B cell (primary cell): ENCODE results near the gene TUBA3D. TPM values are rescaled to one million over a fixed set of nuclear protein-coding genes. Genes with fewer than 3 reads are reported as not detected.
"Not testable (repeated sequence)": the region's sequence is repeated elsewhere in the genome, so short reads cannot be mapped to it uniquely, and the experiment has no call there.

Experiments used
- ATAC-seq: fragments of 200-7000 bp; cut with Tn5 transposase; one replicate; pipeline ENCODE4 v1.10.0; 2021; ENCODE audit warnings: low read depth, mild to moderate bottlenecking, moderate number of reproducible peaks, moderate library complexity
- CTCF ChIA-PET: fragments of 350-600 bp; sonication (Branson Sonifier 250); formaldehyde crosslinking; loops from one replicate; lab custom pipeline; 2021; ENCODE audit warnings: antibody characterized with exemption, inconsistent platforms; lab: Charles Lee
- POLR2A ChIA-PET: fragments of 350-600 bp; sonication (Branson Sonifier 250); formaldehyde crosslinking; loops from one replicate; lab custom pipeline; 2021; ENCODE audit warnings: antibody characterized with exemption; lab: Charles Lee
- DNase-seq: peaks from one replicate; pipeline ENCODE4 v3.0.0; 2013
- H2AFZ ChIP-seq: 2 replicates; pipeline ENCODE4 v1.6.1; 2012; ENCODE audit warnings: mild to moderate bottlenecking, low read depth, low read length; ENCODE audit not compliant: insufficient read depth, poor library complexity, severe bottlenecking
- H3K27ac ChIP-seq, 2 donors: 1 replicate in 1 of 2; 2 replicates in 1 of 2; pipeline ENCODE4 v1.5.1; 2012 to 2013; ENCODE audit warnings: low read length in 2 of 2, mild to moderate bottlenecking in 2 of 2, moderate library complexity in 1 of 2
- H3K27me3 ChIP-seq, 4 experiments: fragments of 200-600 bp in 1 of 4; sonication (generic) in 1 of 4; replicated peaks in 1 of 4; 1 replicate in 2 of 4; 2 replicates in 2 of 4; pipeline versions ENCODE4 v1.6.1 to v1.7.0; 2013 to 2016; ENCODE audit warnings: low read length in 3 of 4, mild to moderate bottlenecking in 2 of 4, mixed read lengths in 1 of 4, moderate library complexity in 1 of 4; ENCODE audit not compliant: insufficient read depth in 4 of 4, control insufficient read depth in 3 of 4; ENCODE audit errors: control extremely low read depth in 1 of 4
- H3K36me3 ChIP-seq, 2 experiments: replicated peaks in 1 of 2; 1 replicate in 1 of 2; 2 replicates in 1 of 2; pipeline versions ENCODE4 v1.6.1 to v1.7.1; 2013; ENCODE audit warnings: low read length in 1 of 2; ENCODE audit not compliant: insufficient read depth in 2 of 2, control insufficient read depth in 1 of 2; ENCODE audit errors: control extremely low read depth in 1 of 2, extremely low read depth in 1 of 2
- H3K4me1 ChIP-seq, 2 donors: fragments of 200-600 bp in 1 of 2; sonication (generic) in 1 of 2; 1 replicate in 1 of 2; 2 replicates in 1 of 2; pipeline versions ENCODE4 v1.5.1 to v1.6.1; 2013 to 2017; ENCODE audit warnings: low read length in 2 of 2; ENCODE audit not compliant: control insufficient read depth in 2 of 2, insufficient read depth in 2 of 2
- H3K4me2 ChIP-seq: replicated peaks from 2 replicates; pipeline ENCODE3; 2012; ENCODE audit warnings: mild to moderate bottlenecking, low read depth, low read length; ENCODE audit not compliant: poor library complexity, severe bottlenecking
- H3K4me3 ChIP-seq, 5 experiments: fragments of 200-600 bp in 1 of 5; sonication (generic) in 1 of 5; 1 replicate in 3 of 5; 2 replicates in 2 of 5; pipeline versions ENCODE4 v1.5.1 to v1.7.0; 2011 to 2016; ENCODE audit warnings: low read length in 4 of 5, mild to moderate bottlenecking in 4 of 5, low read depth in 2 of 5, control low read depth in 1 of 5, moderate library complexity in 1 of 5; ENCODE audit not compliant: insufficient read depth in 1 of 5; ENCODE audit errors: control extremely low read depth in 1 of 5, extremely low read depth in 1 of 5
- H3K79me2 ChIP-seq: fragments of 200-600 bp; sonication (generic); one replicate; pipeline ENCODE4 v1.6.0; 2016; ENCODE audit warnings: low read length; ENCODE audit not compliant: control insufficient read depth, insufficient read depth
- H3K9ac ChIP-seq: fragments of 200-600 bp; sonication (generic); 2 replicates; pipeline ENCODE4 v1.6.1; 2017; ENCODE audit warnings: mild to moderate bottlenecking, low read length, moderate library complexity
- H3K9me3 ChIP-seq, 3 donors: one replicate each; pipeline versions ENCODE4 v1.6.1 to v1.7.1; 2013; ENCODE audit warnings: low read length in 2 of 3; ENCODE audit not compliant: control insufficient read depth in 2 of 3, insufficient read depth in 1 of 3; ENCODE audit errors: control extremely low read depth in 1 of 3
- H4K20me1 ChIP-seq: 2 replicates; pipeline ENCODE4 v1.6.0; 2012; ENCODE audit warnings: mild to moderate bottlenecking, low read length; ENCODE audit not compliant: insufficient read depth, control insufficient read depth, poor library complexity, severe bottlenecking
- H3K27ac Mint-ChIP-seq: one replicate; pipeline ENCODE4 v1.8.0; 2021; ENCODE audit warnings: mixed read lengths
- H3K27me3 Mint-ChIP-seq: one replicate; pipeline ENCODE4 v1.8.0; 2021; ENCODE audit warnings: mixed read lengths
- H3K4me1 Mint-ChIP-seq: one replicate; pipeline ENCODE4 v1.8.0; 2021; ENCODE audit warnings: mixed read lengths
- H3K4me3 Mint-ChIP-seq: one replicate; pipeline ENCODE4 v1.8.0; 2021; ENCODE audit warnings: mixed read lengths
- H3K9me3 Mint-ChIP-seq: one replicate; pipeline ENCODE4 v1.8.0; 2022; ENCODE audit warnings: mixed read lengths; ENCODE audit not compliant: insufficient read depth
- WGBS: methylation state at CpG from one replicate; pipeline ENCODE4 v1.1.5; 2013; ENCODE audit warnings: missing lambda C conversion rate; ENCODE audit not compliant: insufficient coverage; 5-methylcytosine and 5-hydroxymethylcytosine counted together
- intact Hi-C: fragments of 100-400 bp; cut with micrococcal nuclease; formaldehyde crosslinking; loops from one replicate; pipeline ENCODE4 v1.10.0; 2022
- polyA plus RNA-seq: library from polyadenylated mRNA; depleted of rRNA; stranded (reverse); fragments of >200 nt; gene quantifications from 2 replicates; pipeline ENCODE4 v1.2.3, GENCODE V29; 2012
- total RNA-seq, 2 donors: library from RNA; stranded (reverse); fragments of 120-200 nt in 1 of 2; gene quantifications; 1 replicate in 1 of 2; 2 replicates in 1 of 2; pipeline versions ENCODE4 v1.2.3 to v1.2.4, GENCODE V29; 2013 to 2022

The TUBA3D gene
- total and polyA plus RNA-seq, 2 donors (not counting 1 experiment from before 2014, with no cell fraction given) = not detected

- H3K27ac ChIP-seq, H3K27me3 Mint-ChIP-seq, H3K9ac ChIP-seq, H3K4me3 Mint-ChIP-seq, H3K79me2 ChIP-seq, H2AFZ ChIP-seq, DNase-seq, intact Hi-C loops, H4K20me1 ChIP-seq, H3K9me3 ChIP-seq, H3K4me1 ChIP-seq, CTCF ChIA-PET, H3K4me2 ChIP-seq, H3K27me3 ChIP-seq, ATAC-seq, H3K4me3 ChIP-seq, H3K4me1 Mint-ChIP-seq, H3K9me3 Mint-ChIP-seq, H3K27ac Mint-ChIP-seq: not testable (repeated sequence)
- WGBS = 100% methylated on average over 2 of the region's 4 CpGs
- H3K36me3 ChIP-seq = peaks cover 0 to 26% of the 10 kb centered on the region in 2 experiments
- POLR2A ChIA-PET = interaction anchor here (0.7 kb wide), 1 partner anchor 51 kb away, joined by 3 read pairs; no protein-coding TSS in a partner anchor
Measured at GRCh38 chr2:131503587-131503986, 27.7 kb downstream of the TUBA3D start.

- no CpG with 5 or more reads among the region's 7 CpGs for WGBS
- CTCF ChIA-PET = interaction anchor here (1.3 kb wide), 1 partner anchor 11 kb away, joined by 7 read pairs; no protein-coding TSS in a partner anchor
- H3K4me3 Mint-ChIP-seq, H3K27me3 ChIP-seq, H3K9me3 ChIP-seq, H3K4me3 ChIP-seq, H3K27me3 Mint-ChIP-seq, H3K4me1 ChIP-seq, H3K79me2 ChIP-seq, H3K9me3 Mint-ChIP-seq, H3K4me2 ChIP-seq, H4K20me1 ChIP-seq, ATAC-seq, DNase-seq, H3K4me1 Mint-ChIP-seq, H3K27ac Mint-ChIP-seq, H3K9ac ChIP-seq, H3K27ac ChIP-seq, H2AFZ ChIP-seq, intact Hi-C loops: not testable (repeated sequence)
- POLR2A ChIA-PET = interaction anchor here (0.7 kb wide), 1 partner anchor 51 kb away, joined by 3 read pairs; no protein-coding TSS in a partner anchor
- peaks cover 0 to 31% of the 10 kb centered on the region in 2 experiments for H3K36me3 ChIP-seq
Measured at GRCh38 chr2:131504082-131504750, 28.3 kb downstream of the TUBA3D start.
